Stimulated activated CD8-positive, alpha-beta memory T cell treated with anti-CD3 and anti-CD28 coated beads, Interleukin-12 subunit alpha, Interleukin-12 subunit beta, amount 100 ng/mL, for 4 hours (primary cell): Measurements from ENCODE around the gene UNC93A.
"Not testable (repeated sequence)": the region's sequence is repeated elsewhere in the genome, so short reads cannot be mapped to it uniquely, and the experiment has no call there.

Experiments
- DNase-seq: peaks from one replicate; pipeline ENCODE4 v3.0.0-alpha.2; 2020; ENCODE audit warnings: low read depth

The UNC93A gene

GRCh38 chr6:167270499-167271311 is 20.4 kb upstream of the UNC93A start:
- DNase-seq = no peak

DNA sequence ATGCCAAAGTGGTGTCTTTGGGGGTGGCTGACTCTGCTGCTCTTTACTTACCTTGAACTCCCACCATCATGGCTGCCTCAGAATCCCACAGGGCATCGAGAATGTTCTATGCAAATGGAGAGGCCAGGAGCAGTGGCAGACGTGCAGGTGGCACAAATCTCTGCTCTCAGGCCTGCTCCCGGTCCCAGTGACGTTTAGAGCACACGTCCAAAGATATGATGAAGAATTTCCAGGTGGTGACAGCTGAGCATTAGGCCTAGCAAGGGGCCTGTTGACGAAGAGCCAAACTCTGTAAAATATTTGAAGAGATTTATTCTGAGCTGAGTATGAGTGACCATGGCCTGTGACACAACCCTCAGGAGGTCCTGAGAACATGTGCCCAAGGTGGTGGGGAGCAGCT is 19.0 kb upstream of the UNC93A start:
- no peak for DNase-seq

DNA sequence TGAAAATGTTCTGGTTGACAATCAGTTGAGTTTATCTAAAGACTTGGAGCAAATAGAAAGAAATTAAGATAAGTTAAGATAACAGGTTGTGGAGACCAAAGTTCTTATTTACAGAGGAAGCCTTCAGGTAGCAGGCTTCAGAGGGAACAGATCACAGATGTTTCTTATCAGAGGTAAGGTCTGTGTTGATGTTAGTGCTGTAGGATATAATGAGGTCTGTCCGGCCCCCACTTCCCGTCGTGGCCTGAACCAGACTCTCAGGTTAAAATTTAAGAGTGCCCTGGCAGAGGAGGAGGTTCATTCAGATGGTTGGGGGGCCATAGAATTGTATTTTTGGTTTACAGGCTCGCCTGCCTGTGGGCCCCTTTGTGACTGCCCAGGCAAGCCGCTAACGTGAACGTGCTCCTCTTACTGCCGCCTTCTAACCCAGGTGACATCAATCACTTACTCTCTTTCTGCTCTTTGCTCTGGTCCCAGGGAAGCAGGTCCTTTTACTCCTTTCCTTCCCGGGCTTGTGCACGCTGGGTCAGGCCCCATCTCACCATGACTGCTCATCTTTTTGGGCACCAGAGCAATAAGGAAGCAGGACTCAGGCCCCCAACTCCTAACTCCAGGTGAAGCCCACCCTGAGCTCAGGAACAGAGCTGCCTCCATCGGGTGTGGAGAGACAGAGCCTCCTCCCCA is 18.3 kb upstream of the UNC93A start:
- DNase-seq = no peak

GRCh38 chr6:167274270-167274669 is 16.8 kb upstream of the UNC93A start:
- DNase-seq = no peak

DNA sequence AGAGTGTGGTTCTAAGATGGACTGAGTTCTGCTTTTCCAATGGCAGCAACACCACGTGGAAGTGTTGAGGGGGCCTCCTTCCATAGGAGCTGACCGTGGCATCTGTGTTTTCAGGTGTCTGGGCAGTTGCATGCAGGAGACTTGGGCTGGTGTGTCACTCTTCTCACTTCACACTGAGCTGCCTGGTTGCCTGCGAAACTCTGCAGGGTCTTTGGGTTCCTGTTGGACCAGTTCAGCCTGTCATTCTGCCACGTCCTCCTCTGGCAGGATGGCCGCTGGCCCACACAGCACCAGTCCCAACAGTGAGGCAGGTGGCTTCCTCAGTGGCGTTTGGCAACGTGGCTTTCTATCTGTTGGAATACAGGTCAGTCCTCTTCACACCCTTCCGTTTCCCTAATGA is 16.1 kb upstream of the UNC93A start:
- no peak for DNase-seq

GRCh38 chr6:167275436-167275835 is 15.7 kb upstream of the UNC93A start:
- no peak for DNase-seq

DNA sequence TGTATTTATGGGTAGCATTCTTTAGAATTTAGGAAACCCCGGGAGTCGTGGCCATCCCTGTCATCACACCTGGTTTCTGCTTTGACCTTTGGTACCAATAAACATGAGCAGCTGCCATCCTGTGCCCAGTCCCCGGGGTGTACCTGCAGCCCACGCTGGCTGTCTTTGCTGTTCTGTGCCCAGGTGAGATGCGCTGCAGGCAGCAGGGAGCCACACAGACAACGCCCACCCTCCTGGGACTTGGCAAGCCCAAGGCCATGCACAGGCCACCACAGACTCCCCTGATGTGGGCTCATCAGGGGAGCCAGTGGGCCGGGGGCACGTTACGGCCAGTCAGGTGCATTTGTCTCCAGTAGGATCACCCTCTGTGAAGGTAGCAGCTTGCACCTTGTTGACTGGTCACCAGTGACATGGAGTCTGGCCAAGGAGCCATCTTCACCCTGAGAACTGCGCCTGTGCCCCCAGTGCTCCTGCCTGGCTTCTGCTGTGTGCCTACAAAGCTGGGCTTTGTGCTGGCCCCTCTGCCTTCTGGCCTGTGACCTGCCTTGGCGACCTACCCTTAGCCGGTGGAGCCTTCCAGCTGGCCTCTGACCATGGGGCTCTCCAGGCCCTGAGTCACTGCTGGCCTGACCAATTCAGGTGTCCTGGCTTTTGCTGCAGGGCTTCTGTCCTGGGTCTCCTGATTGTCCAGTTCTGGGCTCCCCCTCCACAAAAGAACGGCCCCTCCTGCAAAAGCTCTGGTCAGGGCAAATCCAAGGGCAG is 14.2 kb upstream of the UNC93A start:
- no peak for DNase-seq

GRCh38 chr6:167278173-167278940 is 12.8 kb upstream of the UNC93A start:
- DNase-seq = not testable (repeated sequence)

DNA sequence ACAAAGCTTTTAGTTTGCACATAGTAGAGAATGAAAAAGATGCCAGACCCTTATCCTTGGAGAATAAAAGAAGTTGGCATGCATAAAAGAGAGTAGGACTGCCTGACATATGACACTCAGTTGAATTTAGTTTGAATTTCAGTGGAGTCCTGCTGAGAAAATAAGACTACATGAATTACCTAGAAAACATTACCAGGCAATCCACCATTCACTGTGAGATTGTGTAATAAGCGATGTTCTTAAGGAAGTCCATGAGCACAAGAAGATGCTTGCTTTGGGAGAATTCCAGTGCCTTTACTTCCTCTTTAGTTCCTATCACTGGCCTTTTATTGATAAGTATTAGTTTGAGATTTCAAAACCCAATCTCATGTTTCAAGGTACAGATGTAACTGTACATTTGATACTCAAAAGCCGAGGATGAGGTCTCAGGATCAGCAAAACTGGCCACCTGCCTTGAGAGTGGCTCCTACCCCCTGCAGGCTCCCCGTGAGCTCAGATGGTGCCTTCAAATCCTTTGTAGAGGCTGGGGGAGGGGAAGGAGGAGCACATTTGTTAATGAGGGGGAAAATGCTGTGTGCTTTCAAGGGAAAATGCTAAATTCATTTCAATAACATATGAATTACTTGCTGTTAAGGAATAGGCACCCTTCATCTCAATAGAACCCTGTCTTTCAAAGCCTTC is 11.2 kb upstream of the UNC93A start:
- DNase-seq = no peak

DNA sequence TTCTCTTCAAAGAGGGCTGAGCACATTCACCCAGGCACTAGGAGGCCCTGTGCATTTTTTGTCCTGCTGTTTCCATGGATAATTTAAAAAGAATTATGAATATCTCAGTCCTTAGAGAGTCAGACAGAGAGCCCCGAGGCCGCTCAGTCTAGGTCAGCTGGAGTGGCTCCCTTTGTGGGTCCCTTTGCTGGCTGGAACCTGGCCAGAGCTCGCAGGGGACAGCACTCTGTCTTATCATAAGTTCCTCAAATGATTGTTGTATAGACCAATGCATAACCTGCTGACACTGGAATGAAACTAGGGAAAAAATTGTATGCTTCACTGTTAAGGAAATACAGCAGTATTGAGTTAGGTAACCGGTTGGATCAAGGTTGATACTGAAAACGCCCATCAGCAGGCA is 10.6 kb upstream of the UNC93A start:
- not testable (repeated sequence) for DNase-seq

DNA sequence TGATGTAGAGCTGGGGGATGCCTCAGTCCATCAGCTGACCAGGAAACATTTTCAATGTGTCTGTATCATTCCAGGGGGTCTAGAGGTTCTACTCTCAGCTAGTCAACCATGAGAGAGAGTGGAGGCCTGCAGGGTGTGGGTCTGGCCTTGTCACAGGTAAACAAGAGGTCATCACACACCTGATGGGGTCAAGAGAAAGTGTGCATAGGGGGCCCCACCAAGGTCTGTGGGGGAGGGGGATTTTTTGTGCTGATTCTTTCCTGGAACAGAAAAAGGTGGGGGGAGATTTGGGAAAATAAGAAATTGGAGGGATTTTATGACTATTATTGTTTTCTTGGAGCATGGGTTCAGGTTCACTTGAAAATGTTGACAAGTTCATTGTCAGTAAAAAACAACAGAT is 8.9 kb upstream of the UNC93A start:
- DNase-seq = no peak

DNA sequence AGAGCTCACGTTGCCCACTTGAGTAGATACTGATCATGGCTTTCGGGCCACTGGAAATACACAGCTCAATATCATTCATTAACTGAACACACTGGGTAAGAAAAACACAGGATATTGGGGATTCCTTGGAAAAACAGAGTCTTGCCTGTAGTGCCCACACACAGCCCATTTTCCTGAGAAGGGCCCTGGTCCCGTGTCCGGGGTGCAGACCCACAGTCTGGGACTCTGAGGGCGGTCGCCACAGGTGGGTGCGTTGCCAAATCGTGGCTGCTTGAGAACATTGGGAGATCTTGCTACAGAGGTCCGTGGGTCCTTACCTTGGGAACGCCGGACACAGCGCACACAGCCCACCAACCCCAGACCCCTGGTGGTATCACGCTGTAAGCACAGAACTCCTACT is 6.5 kb upstream of the UNC93A start:
- DNase-seq = not testable (repeated sequence)

DNA sequence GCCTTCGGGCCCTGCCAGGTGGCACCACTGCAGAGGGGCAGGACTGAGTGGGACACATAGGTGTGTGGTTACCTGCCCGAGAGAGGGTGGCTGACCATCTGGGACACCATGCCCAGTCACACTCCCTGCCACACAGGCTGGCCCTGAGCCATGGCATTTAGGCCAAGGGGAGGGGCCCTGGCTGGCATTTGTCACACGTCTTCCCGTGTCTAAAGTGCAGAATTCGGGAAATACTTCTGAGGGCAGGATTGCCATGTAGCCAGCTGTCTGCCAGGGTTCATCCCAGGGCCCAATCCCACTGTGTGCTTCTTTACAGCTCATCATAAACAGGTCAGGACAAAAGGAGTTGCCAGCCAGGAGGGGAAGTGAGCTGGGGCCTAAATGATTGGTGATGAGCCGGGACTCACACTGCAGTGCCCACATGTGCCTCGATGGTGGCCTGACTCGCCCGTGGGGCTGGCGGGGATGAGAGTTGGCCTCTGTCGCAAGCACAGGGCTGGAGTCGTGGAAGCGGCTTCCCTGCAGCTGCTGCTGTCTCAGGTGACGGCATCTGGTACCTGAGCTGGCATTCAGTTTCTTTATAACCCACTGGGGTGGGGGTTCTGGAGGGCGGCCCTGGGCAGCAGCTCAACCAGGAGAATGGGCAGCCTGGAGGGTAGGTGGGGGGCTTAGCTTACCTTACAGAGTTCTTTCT is 5.9 kb upstream of the UNC93A start:
- DNase-seq = no peak

- no peak for DNase-seq
Measured at GRCh38 chr6:167287513-167288048, 3.5 kb upstream of the UNC93A start.

DNA sequence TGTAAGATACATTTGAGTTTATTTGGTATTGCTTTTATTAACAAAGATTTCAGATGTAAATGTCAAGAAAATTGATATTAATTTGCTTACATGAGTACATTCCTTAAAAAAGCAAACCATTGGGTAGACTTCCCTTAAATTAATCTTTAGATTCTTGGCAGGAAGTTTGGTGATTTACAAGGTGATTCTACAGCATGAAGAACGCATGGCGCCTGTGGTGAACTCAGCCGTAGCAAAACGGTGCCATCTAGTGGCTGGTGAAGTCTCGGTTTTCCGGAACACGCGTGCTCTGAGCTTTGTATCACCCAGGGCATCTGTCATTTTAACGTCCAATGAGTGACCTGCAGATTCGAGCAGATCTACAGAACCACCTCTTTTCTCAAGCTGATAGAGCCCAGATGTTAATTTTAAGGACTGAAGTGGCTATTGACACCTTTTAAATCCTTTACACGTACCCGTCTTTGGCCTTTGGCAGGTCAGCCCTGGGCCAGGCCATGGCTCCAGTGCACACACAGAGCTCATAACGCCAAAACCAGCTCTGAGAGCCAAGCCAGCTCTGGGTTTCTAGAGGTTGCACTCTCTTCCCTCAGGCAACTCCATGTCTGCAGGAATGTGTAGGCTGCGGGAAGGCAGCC is 2.4 kb upstream of the UNC93A start:
- DNase-seq = not testable (repeated sequence)

- DNase-seq = not testable (repeated sequence)
Measured at GRCh38 chr6:167289291-167289690, 1.8 kb upstream of the UNC93A start.

GRCh38 chr6:167291623-167292300 is 647 bp downstream of the UNC93A start:
- DNase-seq = no peak

DNA sequence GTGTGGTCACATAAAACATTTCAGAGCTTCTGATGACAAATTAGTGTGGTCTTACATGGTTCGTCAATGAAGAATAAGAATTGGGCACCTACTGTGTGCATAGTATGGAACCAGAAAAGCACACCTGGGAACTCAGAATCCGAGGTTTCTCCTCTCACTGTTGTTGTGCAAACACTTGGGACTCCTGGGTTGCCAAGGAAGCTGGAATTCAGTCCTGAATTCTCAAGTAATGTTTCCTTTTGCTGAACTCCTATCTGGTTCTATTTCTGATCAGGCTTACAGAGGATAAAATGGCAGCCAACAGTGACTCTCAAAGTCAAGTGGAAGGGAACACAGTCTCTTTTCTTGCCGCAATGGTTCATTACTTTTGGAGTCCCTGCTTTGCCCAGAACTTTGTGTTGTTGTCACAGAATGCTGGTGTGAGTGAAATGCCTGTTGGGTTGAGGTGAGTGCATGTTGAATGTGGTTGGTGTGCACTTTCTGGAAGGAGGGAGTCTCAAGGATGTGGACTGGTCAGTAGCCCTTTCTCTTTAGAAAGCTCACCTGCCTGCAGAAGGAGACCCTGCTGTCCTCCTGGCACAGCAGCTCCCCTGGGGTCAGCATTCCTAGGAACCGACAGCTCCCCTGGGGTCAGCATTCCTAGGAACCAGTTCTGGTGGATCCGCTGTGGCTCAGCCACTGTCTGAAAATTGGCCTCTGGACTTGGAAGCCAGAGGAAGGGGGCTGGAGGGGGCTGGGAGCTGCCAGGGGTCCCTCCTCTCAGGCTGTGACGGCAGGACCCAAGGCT is 1.4 kb downstream of the UNC93A start:
- DNase-seq = no peak
